ENCODE results near the gene SERINC3.

SERINC3 gene

GRCh38 chr20:44460795-44461141 lies 61.1 kb downstream of the SERINC3 start:
- H3K4me1 ChIP-seq (ENCODE audit: control insufficient read depth, insufficient read depth, low read length), result no peaks in the 10 kb centered on the region
- no peaks in the 10 kb centered on the region for H3K36me3 ChIP-seq (ENCODE audit: control insufficient read depth, insufficient read depth, low read length)
- no peak overlapping the region for H3K4me3 ChIP-seq (ENCODE audit: insufficient read depth, low read depth, low read length)
- H3K27me3 ChIP-seq (ENCODE audit: control insufficient read depth, insufficient read depth, low read length, poor library complexity, severe bottlenecking), result no peaks in the 10 kb centered on the region
- 58 to 67% methylated on average over 3 of the region's 3 CpGs for WGBS, 2 experiments
- no peak overlapping the region for H3K27ac ChIP-seq (ENCODE audit: insufficient read depth, low read depth, low read length, poor library complexity, severe bottlenecking)
- H3K9me3 ChIP-seq (ENCODE audit: control insufficient read depth, low read length), result no peaks in the 10 kb centered on the region

- Histone ChIP-seq H3K36me3 (ENCODE audit: control insufficient read depth, insufficient read depth, low read length) (no peaks in the 10 kb centered on the region), H3K27ac (ENCODE audit: insufficient read depth, low read depth, low read length, poor library complexity, severe bottlenecking) (no peak overlapping the region), H3K4me3 (ENCODE audit: insufficient read depth, low read depth, low read length) (no peak overlapping the region), H3K27me3 (ENCODE audit: control insufficient read depth, insufficient read depth, low read length, poor library complexity, severe bottlenecking) (no peaks in the 10 kb centered on the region), H3K9me3 (ENCODE audit: control insufficient read depth, low read length) (no peaks in the 10 kb centered on the region), H3K4me1 (ENCODE audit: control insufficient read depth, insufficient read depth, low read length) (no peaks in the 10 kb centered on the region)
- WGBS, 2 experiments, result 90 to 93% methylated on average over 1 of the region's 2 CpGs
Observed at GRCh38 chr20:44459271-44459670, 62.6 kb downstream of the SERINC3 start.

GRCh38 chr20:44457016-44457415 lies 64.9 kb downstream of the SERINC3 start:
- Histone ChIP-seq H3K9me3 (ENCODE audit: control insufficient read depth, low read length) (no peaks in the 10 kb centered on the region), H3K4me1 (ENCODE audit: control insufficient read depth, insufficient read depth, low read length) (no peaks in the 10 kb centered on the region), H3K27me3 (ENCODE audit: control insufficient read depth, insufficient read depth, low read length, poor library complexity, severe bottlenecking) (no peaks in the 10 kb centered on the region), H3K4me3 (ENCODE audit: insufficient read depth, low read depth, low read length) (no peak overlapping the region), H3K36me3 (ENCODE audit: control insufficient read depth, insufficient read depth, low read length) (no peaks in the 10 kb centered on the region), H3K27ac (ENCODE audit: insufficient read depth, low read depth, low read length, poor library complexity, severe bottlenecking) (no peak overlapping the region)
- WGBS, 2 experiments, result 84 to 85% methylated on average over 6 of the region's 6 CpGs

GRCh38 chr20:44456611-44457010 lies 65.3 kb downstream of the SERINC3 start:
- Histone ChIP-seq H3K27ac (ENCODE audit: insufficient read depth, low read depth, low read length, poor library complexity, severe bottlenecking) (no peak overlapping the region), H3K4me3 (ENCODE audit: insufficient read depth, low read depth, low read length) (no peak overlapping the region), H3K27me3 (ENCODE audit: control insufficient read depth, insufficient read depth, low read length, poor library complexity, severe bottlenecking) (no peaks in the 10 kb centered on the region), H3K36me3 (ENCODE audit: control insufficient read depth, insufficient read depth, low read length) (no peaks in the 10 kb centered on the region), H3K9me3 (ENCODE audit: control insufficient read depth, low read length) (no peaks in the 10 kb centered on the region), H3K4me1 (ENCODE audit: control insufficient read depth, insufficient read depth, low read length) (no peaks in the 10 kb centered on the region)
- WGBS, 2 experiments, result 85 to 86% methylated on average over 8 of the region's 8 CpGs

- Histone ChIP-seq H3K9me3 (ENCODE audit: control insufficient read depth, low read length) (no peaks in the 10 kb centered on the region), H3K36me3 (ENCODE audit: control insufficient read depth, insufficient read depth, low read length) (no peaks in the 10 kb centered on the region), H3K4me1 (ENCODE audit: control insufficient read depth, insufficient read depth, low read length) (no peaks in the 10 kb centered on the region), H3K27ac (ENCODE audit: insufficient read depth, low read depth, low read length, poor library complexity, severe bottlenecking) (no peak overlapping the region), H3K27me3 (ENCODE audit: control insufficient read depth, insufficient read depth, low read length, poor library complexity, severe bottlenecking) (no peaks in the 10 kb centered on the region), H3K4me3 (ENCODE audit: insufficient read depth, low read depth, low read length) (no peak overlapping the region)
- WGBS, 2 experiments, result 87 to 90% methylated on average over 3 of the region's 3 CpGs
Observed at GRCh38 chr20:44455126-44455525, 66.7 kb downstream of the SERINC3 start.

GRCh38 chr20:44454306-44454963 lies 67.4 kb downstream of the SERINC3 start:
- no peaks in the 10 kb centered on the region for H3K9me3 ChIP-seq (ENCODE audit: control insufficient read depth, low read length)
- no peaks in the 10 kb centered on the region for H3K4me1 ChIP-seq (ENCODE audit: control insufficient read depth, insufficient read depth, low read length)
- H3K4me3 ChIP-seq (ENCODE audit: insufficient read depth, low read depth, low read length), result no peak overlapping the region
- no peaks in the 10 kb centered on the region for H3K27me3 ChIP-seq (ENCODE audit: control insufficient read depth, insufficient read depth, low read length, poor library complexity, severe bottlenecking)
- WGBS, 2 experiments, result 86 to 96% methylated on average over 7 of the region's 7 CpGs
- no peak overlapping the region for H3K27ac ChIP-seq (ENCODE audit: insufficient read depth, low read depth, low read length, poor library complexity, severe bottlenecking)
- H3K36me3 ChIP-seq (ENCODE audit: control insufficient read depth, insufficient read depth, low read length), result no peaks in the 10 kb centered on the region

GRCh38 chr20:44450903-44451450 lies 70.9 kb downstream of the SERINC3 start:
- Histone ChIP-seq H3K9me3 (ENCODE audit: control insufficient read depth, low read length) (no peaks in the 10 kb centered on the region), H3K4me1 (ENCODE audit: control insufficient read depth, insufficient read depth, low read length) (no peaks in the 10 kb centered on the region), H3K27me3 (ENCODE audit: control insufficient read depth, insufficient read depth, low read length, poor library complexity, severe bottlenecking) (no peaks in the 10 kb centered on the region), H3K4me3 (ENCODE audit: insufficient read depth, low read depth, low read length) (no peak overlapping the region), H3K36me3 (ENCODE audit: control insufficient read depth, insufficient read depth, low read length) (no peaks in the 10 kb centered on the region), H3K27ac (ENCODE audit: insufficient read depth, low read depth, low read length, poor library complexity, severe bottlenecking) (no peak overlapping the region)
- 47 to 50% methylated on average over 7 of the region's 7 CpGs for WGBS, 2 experiments

GRCh38 chr20:44450281-44450889 lies 71.5 kb downstream of the SERINC3 start:
- no peak overlapping the region for H3K4me3 ChIP-seq (ENCODE audit: insufficient read depth, low read depth, low read length)
- H3K27me3 ChIP-seq (ENCODE audit: control insufficient read depth, insufficient read depth, low read length, poor library complexity, severe bottlenecking), result no peaks in the 10 kb centered on the region
- no peaks in the 10 kb centered on the region for H3K9me3 ChIP-seq (ENCODE audit: control insufficient read depth, low read length)
- H3K27ac ChIP-seq (ENCODE audit: insufficient read depth, low read depth, low read length, poor library complexity, severe bottlenecking), result no peak overlapping the region
- H3K36me3 ChIP-seq (ENCODE audit: control insufficient read depth, insufficient read depth, low read length), result no peaks in the 10 kb centered on the region
- WGBS, 2 experiments, result 73 to 74% methylated on average over 3 of the region's 3 CpGs
- H3K4me1 ChIP-seq (ENCODE audit: control insufficient read depth, insufficient read depth, low read length), result no peaks in the 10 kb centered on the region

- WGBS, 2 experiments, result 91 to 92% methylated on average over 7 of the region's 7 CpGs
- Histone ChIP-seq H3K27ac (ENCODE audit: insufficient read depth, low read depth, low read length, poor library complexity, severe bottlenecking) (no peak overlapping the region), H3K4me3 (ENCODE audit: insufficient read depth, low read depth, low read length) (no peak overlapping the region), H3K4me1 (ENCODE audit: control insufficient read depth, insufficient read depth, low read length) (no peaks in the 10 kb centered on the region), H3K27me3 (ENCODE audit: control insufficient read depth, insufficient read depth, low read length, poor library complexity, severe bottlenecking) (no peaks in the 10 kb centered on the region), H3K9me3 (ENCODE audit: control insufficient read depth, low read length) (no peaks in the 10 kb centered on the region), H3K36me3 (ENCODE audit: control insufficient read depth, insufficient read depth, low read length) (no peaks in the 10 kb centered on the region)
Observed at GRCh38 chr20:44449864-44450263, 72.0 kb downstream of the SERINC3 start.

- Histone ChIP-seq H3K9me3 (ENCODE audit: control insufficient read depth, low read length) (no peaks in the 10 kb centered on the region), H3K4me3 (ENCODE audit: insufficient read depth, low read depth, low read length) (no peak overlapping the region), H3K4me1 (ENCODE audit: control insufficient read depth, insufficient read depth, low read length) (no peaks in the 10 kb centered on the region), H3K27ac (ENCODE audit: insufficient read depth, low read depth, low read length, poor library complexity, severe bottlenecking) (no peak overlapping the region), H3K27me3 (ENCODE audit: control insufficient read depth, insufficient read depth, low read length, poor library complexity, severe bottlenecking) (no peaks in the 10 kb centered on the region), H3K36me3 (ENCODE audit: control insufficient read depth, insufficient read depth, low read length) (no peaks in the 10 kb centered on the region)
- 76 to 79% methylated on average over 9 of the region's 9 CpGs for WGBS, 2 experiments
Observed at GRCh38 chr20:44448753-44449546, 72.9 kb downstream of the SERINC3 start.
